GM04503 (cell line): ENCODE data around the gene HOXC6.

Experiments
- DNase-seq: peaks from one replicate; pipeline ENCODE4 v3.0.0-alpha.2; 2012; ENCODE audit warnings: low read depth

The HOXC6 gene

DNA sequence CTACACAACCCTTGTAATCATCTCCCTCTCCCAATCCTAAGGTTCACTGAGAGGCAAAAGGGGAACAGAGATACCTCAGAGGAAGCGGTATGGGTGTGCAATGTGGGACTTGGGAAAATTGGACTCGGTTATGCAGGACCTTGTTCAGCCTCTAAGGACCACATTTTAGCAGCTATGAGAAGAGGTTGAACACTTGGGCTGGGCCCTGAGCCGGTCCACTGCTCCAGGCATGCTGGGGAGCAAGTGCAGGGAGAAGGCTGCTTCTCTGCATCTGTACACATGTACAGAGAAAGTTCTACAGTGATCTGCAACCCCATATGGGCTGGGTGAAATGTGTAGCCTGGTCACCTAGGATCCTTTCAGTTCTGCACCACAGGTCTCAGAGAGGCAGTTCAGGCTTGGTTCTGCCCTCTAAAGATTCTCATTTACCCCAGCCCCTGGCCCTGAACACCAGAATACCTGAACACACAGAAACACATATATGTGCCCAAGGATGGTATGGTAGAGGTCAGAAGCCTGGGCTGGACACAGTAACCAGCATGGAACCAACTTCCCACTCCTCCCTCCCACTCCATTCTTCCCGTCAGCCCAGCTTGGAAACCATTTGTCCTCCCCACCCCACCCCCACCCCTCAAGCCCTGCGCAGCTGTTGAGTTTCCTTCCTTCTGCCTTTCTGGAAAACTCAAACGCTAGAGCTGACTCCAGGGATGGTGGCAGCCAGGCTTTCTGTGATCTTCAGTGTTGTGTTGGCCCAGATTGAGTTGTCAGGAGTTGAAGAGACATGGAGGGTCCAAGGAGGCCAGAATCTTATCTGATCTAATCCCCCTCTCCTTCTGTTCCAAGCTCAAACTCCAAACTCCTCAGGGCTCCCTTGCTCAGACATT lies 15.0 kb downstream of the HOXC6 start:
- no peak for DNase-seq

DNA sequence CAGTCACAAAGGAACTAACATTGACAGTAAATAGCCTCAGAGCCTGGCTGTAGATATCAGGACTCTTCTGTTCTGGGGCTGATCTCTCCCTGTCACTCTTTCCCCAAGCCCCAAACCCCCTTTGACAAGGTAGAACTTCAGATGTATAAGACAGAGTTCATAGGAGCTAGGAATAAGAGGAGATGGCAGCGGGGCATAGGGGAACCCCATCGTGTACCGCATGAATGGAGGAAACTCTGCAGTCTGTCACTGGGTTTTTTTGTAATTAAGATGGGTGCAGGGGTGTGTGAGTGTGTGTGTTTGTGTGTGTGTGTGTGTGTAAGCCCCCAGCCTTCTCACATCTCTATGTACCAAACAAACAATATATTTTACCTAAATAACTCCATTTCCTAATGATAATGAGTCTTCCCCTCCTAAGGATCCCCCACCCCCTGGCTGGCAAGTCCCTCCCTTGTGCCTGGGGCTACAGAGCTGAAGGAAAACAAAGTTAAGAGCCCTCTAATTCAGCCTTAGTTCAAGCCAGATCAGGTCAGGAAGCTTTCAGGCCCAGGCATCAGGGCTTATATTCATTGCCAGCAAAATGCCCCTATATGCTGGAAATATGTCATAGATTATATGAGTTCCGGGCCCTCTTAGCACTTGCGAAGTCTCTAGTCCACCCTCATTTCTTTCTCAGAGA lies 16.3 kb downstream of the HOXC6 start:
- no peak for DNase-seq

DNA sequence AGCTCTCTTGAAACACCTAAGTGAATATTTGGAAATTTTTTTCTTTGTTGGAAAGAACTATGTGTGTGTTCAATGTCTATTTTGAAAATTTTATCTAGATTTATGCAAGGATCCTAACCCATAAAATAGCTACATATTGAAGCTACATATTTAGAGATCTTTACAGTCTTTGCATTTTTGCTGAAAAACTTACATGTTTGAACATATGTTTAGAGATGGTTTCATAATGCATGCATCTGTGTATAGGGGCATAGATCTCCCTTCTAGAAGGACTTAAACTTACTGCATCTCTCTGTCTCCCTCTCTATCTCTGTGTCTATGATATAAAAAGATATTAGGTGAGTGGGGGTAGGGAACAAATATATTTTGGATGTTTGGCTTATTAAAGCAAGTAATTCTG lies 17.2 kb downstream of the HOXC6 start:
- DNase-seq, result no peak

DNA sequence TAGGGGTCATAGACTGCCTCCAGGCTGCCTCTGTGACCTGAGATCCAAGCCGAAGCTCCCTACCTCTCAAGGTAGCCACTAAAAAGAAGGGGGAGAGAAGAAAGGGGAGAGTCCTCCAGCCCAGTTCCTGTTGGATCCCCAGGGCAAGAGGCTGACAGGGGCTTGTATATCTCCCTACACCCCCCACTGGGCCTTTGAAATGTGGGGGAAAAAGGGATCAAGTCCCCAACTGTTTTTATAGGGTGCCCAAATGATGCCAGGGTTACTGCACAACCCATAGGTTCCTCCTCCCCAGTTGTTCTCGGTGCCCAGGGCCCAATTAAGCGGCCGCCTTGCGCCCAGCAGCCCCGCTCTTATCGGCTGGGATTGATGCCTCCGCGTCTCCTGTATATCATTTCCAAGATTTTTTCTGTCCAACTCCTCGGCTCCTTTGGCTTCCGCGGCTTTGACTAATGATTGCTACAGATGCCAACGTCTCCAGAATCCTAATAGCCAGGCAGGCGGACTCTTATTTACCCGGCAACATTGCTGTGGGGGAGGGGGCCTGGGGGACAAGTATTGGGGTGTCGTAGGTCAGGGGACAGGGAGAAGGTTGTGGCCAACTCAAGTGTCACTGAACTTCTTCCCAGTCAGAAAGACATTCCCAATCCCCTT lies 17.8 kb downstream of the HOXC6 start:
- DNase-seq, result no peak

DNA sequence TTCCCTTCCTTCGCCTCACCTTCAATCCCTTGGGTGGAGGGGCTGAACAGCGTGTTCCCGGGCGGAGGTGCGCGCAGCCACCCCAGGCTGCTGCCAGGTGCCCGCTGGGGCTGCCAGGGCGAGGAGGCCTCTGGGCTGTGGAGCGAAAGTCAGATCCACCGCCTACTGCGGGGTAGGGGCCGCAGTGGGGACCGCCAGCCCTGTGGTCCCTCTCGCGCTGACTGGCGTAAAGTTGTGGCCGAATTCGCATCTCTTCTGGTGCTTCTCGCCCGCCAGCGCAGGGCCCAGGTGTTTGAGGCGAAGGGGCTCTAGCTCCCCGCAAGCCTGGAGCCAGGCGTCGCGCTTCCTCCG lies 18.5 kb downstream of the HOXC6 start:
- DNase-seq, result no peak

DNA sequence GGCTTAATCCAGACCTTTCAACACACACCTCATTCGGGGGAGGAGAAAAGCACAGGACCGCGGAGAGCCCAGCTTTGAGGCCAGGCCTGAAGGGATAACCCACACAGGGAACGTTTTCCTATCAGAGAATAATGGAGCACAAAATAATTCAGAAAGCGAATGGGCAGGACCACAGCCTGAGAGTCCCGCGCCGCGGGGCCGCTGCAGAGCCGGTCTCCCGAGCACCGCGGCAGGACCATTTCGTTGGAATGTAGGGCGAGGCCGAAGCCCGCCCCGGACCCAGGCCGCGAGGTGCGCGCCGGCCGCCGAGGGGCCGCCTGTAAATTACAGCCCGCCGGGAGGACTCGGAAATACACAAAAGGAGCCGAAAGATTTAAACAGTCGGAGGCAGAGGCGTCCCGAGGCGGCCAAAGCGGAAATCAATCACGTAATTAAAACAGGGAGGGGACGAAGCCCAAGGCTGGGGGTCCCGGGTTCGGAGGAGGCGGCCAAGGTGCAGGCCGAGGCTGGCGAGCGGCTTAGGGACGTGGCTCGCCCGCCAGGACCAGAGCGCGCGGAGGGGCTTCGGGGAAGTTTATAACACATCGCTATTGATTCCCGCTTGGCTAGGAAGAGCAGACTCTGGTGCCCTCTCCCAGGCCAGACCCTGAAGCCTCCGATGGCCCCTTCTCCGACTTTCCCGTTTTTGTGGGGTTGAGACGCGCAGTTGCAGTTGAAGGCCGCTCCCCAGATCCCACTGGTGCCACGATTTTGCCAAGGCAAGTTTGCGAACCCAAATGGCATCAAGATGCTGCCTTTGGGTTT lies 19.1 kb downstream of the HOXC6 start:
- no peak for DNase-seq

DNA sequence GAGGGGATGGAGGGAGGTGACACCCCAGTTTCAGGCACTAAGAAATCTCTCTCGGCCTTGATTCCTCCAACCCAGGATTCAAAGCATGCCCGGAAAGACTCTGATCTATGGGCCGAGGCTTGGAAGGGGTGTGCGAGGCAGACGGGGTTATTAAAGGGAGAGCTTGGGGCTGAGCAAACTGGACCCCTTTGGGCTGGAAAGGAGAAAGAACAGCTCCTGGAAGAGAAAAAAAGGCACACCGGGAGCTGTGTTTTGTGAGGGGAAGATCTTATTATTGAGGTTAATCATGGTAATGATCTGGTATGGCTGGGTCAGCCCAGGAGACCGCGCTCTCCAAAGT lies 19.7 kb downstream of the HOXC6 start:
- DNase-seq, result no peak

DNA sequence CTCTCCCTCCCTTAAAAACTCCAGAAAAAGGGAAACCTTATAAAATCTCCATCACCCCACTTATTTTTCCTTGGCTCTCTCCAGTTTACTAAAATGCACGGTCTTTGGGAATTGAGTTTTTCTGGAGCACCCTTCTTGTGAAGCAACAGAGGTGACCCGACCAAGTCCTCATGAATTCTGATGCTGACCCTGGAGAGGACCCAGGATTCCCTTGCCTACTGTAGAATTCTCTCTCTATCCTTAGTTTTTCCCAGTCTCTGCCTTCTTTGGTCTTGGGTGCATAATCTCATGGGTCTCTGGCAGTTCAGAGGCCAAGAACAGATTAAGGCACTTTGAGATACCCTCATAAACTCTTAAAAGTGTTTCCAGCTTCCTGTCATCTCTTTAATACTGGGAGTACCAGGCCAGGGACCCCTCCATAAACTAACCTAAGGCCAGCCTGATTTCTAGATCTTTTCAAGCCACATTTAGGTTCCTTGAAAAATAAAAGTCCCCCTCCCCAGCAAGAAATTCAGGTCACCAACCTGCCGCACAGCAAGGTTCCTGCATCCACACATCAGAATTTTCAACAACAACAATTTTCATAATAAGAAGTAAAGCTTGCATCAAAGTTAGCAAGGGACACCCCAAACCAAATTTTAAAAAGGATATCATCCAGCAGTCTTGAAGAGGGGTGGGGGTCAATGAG lies 20.3 kb downstream of the HOXC6 start:
- DNase-seq, result no peak

DNA sequence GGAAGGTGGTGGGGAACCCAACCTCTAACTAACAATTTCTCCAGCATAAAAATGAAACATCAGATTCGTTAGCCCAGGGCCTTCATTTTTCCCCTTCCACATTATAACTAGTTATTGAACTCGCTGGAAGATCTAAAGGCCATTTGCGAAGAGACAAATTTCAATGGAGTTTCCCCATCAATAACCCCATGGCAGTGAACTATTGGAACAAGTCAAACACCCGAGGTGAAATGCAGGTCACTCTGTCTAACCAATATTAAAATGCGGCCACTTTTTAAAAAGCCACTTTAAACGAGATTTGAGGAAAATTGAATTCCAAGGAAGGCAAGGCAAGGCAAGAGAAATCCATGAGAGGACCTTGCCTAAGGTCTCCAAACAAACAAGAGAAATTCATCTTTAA lies 20.9 kb downstream of the HOXC6 start:
- no peak for DNase-seq

DNA sequence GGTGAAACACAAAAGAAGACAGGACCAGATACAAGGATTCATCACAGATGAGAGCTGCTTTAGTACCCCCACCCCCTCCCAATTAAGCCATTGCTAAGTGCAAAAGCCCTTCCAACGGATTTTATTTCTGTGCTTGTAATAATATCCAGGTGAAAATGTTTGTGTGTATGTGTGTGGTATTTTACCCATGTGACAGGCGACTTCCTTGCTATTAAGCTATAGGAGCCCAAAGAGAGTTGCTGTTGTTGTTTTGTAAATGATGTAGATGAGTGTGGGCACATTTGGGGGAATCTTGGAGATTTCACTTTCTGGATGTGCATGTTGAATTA lies 22.2 kb downstream of the HOXC6 start:
- DNase-seq, result no peak

DNA sequence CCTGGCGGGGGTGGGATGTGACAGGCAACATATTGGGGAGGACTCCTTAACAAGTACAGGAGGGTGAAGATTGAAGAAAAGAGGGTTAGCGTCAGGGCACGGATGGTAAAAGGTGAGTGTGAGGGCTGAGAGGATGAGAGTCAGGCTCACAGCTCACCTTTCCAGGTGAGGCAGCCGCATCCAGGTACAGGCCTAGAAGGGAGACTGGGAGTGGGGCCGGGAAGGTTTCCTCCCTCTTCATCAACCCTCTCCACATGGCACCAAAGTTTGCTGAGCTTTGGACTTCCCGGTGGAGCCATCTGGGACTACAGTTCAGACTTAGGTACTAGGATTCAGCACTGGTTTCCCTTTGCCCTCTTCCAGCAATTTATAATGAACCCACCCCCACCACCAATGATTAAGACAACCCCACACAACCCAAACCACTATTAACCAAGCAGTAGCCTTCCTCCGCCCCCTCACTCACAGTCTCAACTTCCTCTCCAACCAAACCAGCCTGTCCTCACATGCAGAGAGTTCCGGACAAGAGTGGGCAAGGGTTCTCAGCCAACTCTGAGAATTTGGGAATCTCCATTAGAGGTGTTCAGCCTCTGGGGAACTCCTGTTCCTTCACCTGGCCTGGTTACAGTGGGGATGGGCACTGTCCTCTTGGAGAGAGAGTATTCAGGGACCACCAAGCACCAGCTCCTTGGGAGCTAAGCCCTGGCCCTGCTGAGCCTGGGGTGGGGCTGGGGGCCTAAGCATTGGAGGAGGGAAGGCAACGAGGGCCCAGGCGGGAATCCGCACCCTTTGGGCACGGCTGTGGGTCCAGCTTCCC lies 23.0 kb downstream of the HOXC6 start:
- no peak for DNase-seq

DNA sequence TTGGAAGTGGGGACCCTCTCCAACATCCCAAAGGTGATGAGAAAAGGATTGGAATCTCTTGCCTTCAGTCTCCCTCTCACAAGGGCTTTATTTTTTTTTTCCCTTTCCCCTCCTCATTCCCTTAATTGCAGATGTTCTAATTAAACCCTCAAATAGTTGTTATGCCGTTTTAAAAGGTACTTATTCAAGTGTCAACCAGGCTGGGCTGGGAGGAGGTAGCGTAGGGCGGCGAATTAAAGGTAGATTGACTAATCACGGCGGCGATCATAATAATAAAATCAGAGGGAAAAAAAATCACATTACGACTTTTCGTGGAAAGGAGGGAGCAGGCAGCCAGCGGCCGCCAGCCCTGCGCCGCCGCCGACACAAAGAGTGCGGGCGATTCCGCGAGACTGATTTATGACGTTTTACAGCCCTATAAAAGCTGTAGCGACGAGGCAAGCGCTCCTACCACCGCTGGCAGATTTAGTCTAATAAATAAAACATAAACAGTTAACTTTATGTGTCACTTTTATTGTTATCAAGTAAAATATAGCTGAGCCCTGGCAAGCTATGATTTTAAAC lies 23.7 kb downstream of the HOXC6 start:
- DNase-seq, result no peak

DNA sequence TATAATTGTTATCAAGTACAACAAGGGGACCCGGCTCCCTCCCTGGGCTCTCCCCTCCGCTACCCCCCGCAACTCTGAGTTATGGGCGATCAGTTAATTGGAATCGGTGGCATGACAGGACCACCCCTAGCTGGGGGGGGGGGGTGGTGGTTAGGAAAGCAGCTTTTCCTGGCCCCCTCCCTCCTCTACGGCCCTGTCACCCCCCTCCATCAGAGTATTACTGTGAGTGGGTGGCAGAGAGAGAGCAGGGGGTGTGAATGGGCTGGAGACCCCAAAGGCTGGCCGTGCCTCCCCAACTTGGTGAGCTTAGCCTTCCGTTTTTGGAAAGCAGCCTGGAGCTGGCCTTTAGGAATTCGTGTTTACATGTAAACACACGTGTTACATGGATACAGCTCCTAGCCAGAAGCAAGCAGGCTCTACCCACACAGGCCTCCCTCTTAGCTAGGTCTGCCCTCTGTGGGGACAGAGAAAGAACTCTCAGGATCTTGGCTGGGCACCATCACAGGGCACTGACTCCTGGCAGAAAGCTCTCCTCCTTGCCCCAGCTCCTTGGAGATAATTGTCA lies 24.3 kb downstream of the HOXC6 start:
- no peak for DNase-seq

DNA sequence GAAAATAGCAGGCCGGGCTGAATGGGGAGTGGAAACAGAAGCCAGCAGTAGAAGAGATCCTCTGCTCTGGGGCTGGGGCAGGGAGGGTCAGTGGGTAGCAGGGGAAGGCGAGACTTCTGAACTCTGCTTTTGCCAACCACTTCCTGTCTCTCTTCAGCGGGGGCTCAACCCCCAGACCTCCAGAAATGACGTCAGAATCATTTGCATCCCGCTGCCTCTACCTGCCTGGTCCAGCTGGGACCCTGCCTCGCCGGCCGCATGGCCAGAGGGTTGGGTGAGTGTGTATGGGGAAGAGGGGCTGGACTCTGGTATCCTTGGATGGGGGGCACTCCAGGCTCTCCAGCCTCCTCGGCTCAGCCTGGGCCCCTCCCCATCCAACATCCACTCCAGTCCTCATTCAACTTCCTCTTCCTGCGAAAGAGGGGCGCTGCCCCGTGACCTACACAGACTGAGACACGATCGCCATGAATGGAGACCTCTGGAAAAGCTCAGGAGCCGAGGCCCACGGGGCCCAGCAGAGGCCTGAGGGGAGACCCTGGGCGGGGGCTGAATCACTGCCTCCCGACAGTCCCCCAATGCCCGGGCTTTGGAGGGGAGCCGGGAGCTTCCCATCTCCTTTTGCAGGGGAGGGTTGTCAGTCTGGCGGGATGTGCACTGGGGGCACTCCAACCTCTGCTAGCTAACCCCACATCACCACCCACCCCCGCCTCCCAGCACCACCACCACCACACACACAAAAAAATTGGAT lies 24.9 kb downstream of the HOXC6 start:
- DNase-seq, result no peak

DNA sequence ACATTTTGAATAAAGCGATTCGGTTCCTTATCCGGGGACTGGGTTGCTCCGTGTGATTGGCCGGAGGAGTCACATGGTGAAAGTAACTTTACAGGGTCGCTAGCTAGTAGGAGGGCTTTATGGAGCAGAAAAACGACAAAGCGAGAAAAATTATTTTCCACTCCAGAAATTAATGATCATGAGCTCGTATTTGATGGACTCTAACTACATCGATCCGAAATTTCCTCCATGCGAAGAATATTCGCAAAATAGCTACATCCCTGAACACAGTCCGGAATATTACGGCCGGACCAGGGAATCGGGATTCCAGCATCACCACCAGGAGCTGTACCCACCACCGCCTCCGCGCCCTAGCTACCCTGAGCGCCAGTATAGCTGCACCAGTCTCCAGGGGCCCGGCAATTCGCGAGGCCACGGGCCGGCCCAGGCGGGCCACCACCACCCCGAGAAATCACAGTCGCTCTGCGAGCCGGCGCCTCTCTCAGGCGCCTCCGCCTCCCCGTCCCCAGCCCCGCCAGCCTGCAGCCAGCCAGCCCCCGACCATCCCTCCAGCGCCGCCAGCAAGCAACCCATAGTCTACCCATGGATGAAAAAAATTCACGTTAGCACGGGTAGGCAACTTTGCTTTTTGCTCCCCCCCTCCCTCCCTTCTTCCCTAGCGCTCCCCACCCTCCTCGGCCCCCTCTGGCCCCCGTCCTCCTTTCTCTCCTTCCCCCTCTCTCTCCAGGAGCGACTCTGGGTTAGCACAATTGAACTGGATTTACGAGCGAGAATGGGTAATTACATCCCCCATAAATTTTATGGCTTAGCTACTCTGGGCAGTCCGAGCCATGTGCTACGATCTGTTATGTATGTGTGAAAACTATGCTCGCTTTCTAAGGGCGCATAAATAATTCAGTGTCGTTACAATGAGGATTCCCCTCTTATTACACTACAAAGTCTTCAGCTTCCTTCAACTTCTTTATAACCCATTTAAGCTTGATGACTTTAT lies 25.8 kb downstream of the HOXC6 start, which contains the start of gene HOXC4:
Gene HOXC4 (plus strand): TSS at position 85 of the 991 bp plus-strand sequence. CDS start 88 bp downstream, at position 173.
- DNase-seq, result no peak

DNA sequence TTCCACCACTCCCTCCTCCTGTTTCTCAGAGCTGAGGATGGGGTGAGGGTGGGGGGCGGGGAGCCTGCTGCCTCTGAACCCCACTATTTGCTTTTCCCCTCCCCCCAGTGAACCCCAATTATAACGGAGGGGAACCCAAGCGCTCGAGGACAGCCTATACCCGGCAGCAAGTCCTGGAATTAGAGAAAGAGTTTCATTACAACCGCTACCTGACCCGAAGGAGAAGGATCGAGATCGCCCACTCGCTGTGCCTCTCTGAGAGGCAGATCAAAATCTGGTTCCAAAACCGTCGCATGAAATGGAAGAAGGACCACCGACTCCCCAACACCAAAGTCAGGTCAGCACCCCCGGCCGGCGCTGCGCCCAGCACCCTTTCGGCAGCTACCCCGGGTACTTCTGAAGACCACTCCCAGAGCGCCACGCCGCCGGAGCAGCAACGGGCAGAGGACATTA lies 26.5 kb downstream of the HOXC6 start:
- no peak for DNase-seq

DNA sequence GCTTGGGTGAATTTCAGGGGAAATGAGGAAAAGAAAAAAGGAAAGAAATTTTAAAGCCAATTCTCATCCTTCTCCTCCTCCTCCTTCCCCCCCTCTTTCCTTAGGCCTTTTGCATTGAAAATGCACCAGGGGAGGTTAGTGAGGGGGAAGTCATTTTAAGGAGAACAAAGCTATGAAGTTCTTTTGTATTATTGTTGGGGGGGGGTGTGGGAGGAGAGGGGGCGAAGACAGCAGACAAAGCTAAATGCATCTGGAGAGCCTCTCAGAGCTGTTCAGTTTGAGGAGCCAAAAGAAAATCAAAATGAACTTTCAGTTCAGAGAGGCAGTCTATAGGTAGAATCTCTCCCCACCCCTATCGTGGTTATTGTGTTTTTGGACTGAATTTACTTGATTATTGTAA lies 27.3 kb downstream of the HOXC6 start:
- DNase-seq, result no peak

DNA sequence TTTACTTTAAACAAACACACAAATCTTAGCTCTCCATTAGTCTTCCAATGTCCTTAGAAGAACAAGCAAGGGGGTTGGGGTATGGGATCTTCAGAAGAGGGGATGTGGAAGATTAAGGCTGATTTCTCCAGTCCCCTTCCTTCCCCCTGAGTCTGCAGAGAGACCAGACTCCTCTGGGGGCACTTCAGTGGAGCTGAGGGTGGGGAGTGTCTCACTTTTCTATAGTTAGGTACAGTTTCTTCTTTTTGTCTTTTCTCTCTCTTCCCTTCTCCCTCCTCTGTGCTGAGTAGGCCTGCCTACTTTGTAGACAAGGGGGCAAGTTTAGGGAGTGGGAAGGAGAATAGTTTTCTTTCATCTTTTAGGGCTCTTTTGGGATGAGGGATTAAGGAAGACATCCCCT lies 27.9 kb downstream of the HOXC6 start:
- DNase-seq, result no peak
